WTC11 (cell line): ENCODE measurements around the gene GGACT.

Source experiments
- MAX ChIP-seq: sonication (generic); formaldehyde crosslinking; IDR thresholded peaks from 2 replicates; pipeline ENCODE4 v1.8.0; 2022; ENCODE audit warnings: mild to moderate bottlenecking, missing genetic modification reagents
- OVOL2 ChIP-seq: fragments of 250-450 bp; sonication (Bioruptor Pico); IDR thresholded peaks from 2 replicates; pipeline ENCODE4 v1.9.0; 2021; ENCODE audit warnings: mild to moderate bottlenecking, borderline replicate concordance
- SMAD3 ChIP-seq: sonication (generic); formaldehyde crosslinking; IDR thresholded peaks from 2 replicates; pipeline ENCODE4 v1.8.0; 2022; ENCODE audit warnings: missing genetic modification reagents, mild to moderate bottlenecking, borderline replicate concordance

GRCh38 chr13:100506154-100506553 is 82.4 kb downstream of the GGACT start:
- TF ChIP-seq SMAD3 (CRISPR knock-in tag) (no peak), MAX (CRISPR knock-in tag) (no peak), OVOL2 (CRISPR knock-in tag) (no peak)
